ENCODE data around the gene CMTM1.

DNA sequence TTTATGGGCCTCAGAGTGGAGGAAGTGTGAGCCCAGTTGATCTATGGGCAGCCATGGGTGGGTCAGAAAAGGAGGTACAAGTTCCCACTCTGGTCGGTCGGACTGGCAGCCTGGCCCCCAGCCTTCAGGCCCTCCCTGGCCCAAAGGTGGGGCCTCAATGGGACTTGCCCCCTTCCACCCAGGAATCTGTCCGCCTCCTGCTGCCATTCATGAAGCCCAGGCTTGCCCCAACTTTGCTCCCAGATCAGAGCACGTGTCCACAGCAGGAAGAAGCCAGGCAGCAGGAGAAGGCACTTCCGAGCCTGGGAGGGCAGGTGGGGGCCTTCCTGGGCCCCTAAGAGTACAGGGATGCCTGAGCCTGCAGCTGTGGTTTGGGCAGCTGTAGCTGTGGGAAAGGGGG is 35.2 kb downstream of the CMTM1 start:
- TF ChIP-seq, protein P1, sequence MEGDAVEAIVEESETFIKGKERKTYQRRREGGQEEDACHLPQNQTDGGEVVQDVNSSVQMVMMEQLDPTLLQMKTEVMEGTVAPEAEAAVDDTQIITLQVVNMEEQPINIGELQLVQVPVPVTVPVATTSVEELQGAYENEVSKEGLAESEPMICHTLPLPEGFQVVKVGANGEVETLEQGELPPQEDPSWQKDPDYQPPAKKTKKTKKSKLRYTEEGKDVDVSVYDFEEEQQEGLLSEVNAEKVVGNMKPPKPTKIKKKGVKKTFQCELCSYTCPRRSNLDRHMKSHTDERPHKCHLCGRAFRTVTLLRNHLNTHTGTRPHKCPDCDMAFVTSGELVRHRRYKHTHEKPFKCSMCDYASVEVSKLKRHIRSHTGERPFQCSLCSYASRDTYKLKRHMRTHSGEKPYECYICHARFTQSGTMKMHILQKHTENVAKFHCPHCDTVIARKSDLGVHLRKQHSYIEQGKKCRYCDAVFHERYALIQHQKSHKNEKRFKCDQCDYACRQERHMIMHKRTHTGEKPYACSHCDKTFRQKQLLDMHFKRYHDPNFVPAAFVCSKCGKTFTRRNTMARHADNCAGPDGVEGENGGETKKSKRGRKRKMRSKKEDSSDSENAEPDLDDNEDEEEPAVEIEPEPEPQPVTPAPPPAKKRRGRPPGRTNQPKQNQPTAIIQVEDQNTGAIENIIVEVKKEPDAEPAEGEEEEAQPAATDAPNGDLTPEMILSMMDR (optimal IDR thresholded peaks at IDR 0.05 in 1 of 3, IDR thresholded peaks at IDR 0.05 in 1 of 3, conservative IDR thresholded peaks at IDR 0.05 in 1 of 3; ENCODE audit: extremely low read depth in 1 of 3, insufficient read depth in 2 of 3, low read length in 3 of 3): no peak
- no peak for TF ChIP-seq EZH2 (IDR thresholded peaks at IDR 0.05; ENCODE audit: low read length)
